Esophagus muscularis mucosa (tissue), 4 donors: ENCODE measurements around the gene DELE1. TPM values are rescaled to one million over a fixed set of nuclear protein-coding genes. Genes with fewer than 3 reads are reported as not detected.

ENCODE experiments used
- DNase-seq: peaks from one replicate; pipeline ENCODE4 v3.0.0-alpha.2; 2017; ENCODE audit errors: extremely low spot score
- H3K27ac ChIP-seq, 4 donors: fragments of 200-600 bp; sonication (generic); replicated peaks in 1 of 4; 1 replicate in 3 of 4; 2 replicates in 1 of 4; pipeline ENCODE4 v1.5.1; 2016 to 2019; ENCODE audit warnings: mild to moderate bottlenecking in 1 of 4
- H3K27me3 ChIP-seq, 4 donors: fragments of 200-600 bp; sonication (generic); one replicate each; pipeline versions ENCODE4 v1.5.1 to v1.6.0; 2016 to 2019
- H3K36me3 ChIP-seq, 4 donors: fragments of 200-600 bp; sonication (generic); one replicate each; pipeline ENCODE4 v1.5.1; 2016 to 2019
- H3K4me1 ChIP-seq, 4 donors: fragments of 200-600 bp; sonication (generic); one replicate each; pipeline ENCODE4 v1.5.1; 2016 to 2019
- H3K4me3 ChIP-seq, 4 donors: fragments of 200-600 bp; sonication (generic); 1 replicate in 2 of 4; 2 replicates in 2 of 4; pipeline ENCODE4 v1.5.1; 2016 to 2019; ENCODE audit warnings: mild to moderate bottlenecking in 4 of 4, moderate library complexity in 1 of 4
- H3K9me3 ChIP-seq, 4 donors: fragments of 200-600 bp; sonication (generic); 1 replicate in 3 of 4; 2 replicates in 1 of 4; pipeline ENCODE4 v1.5.1; 2016 to 2019
- EP300 ChIP-seq: sonication (generic); formaldehyde crosslinking; IDR thresholded peaks from one replicate; pipeline ENCODE4 v1.6.1; 2017; ENCODE audit warnings: antibody characterized with exemption
- POLR2A ChIP-seq: fragments of 450-650 bp; IDR thresholded peaks from one replicate; pipeline ENCODE4 v1.6.1; 2017; ENCODE audit warnings: antibody characterized with exemption, moderate library complexity, mild to moderate bottlenecking, low read depth
- POLR2AphosphoS5 ChIP-seq, 2 donors: sonication (generic); formaldehyde crosslinking; IDR thresholded peaks; one replicate each; pipeline ENCODE4 v1.6.1; 2017; ENCODE audit warnings: antibody characterized with exemption in 2 of 2
- WGBS: methylation state at CpG from one replicate; pipeline ENCODE4 v1.1.5; 2018; 5-methylcytosine and 5-hydroxymethylcytosine counted together
- intact Hi-C: fragments of 100-400 bp; cut with DNase I; formaldehyde crosslinking; loops from one replicate; pipeline ENCODE4 v1.15.1; 2023
- total RNA-seq, 4 donors: library from RNA; depleted of rRNA; stranded (reverse); fragments of >200 nt; gene quantifications; one replicate each; pipeline versions ENCODE4 v1.1.0 to v1.2.1, GENCODE V29; 2016
- TF ChIP-seq, protein P1 (sequence below), 3 experiments: fragments of 200-600 bp in 2 of 3; fragments of 450-650 bp in 1 of 3; sonication (generic) in 2 of 3; IDR thresholded peaks; one replicate each; pipeline ENCODE4 v1.5.1; 2017 to 2019; ENCODE audit warnings: antibody characterized with exemption in 3 of 3, mild to moderate bottlenecking in 2 of 3, moderate library complexity in 1 of 3

The DELE1 gene
- total RNA-seq, 4 donors from 2014 or later = 44.4 to 75.8 (median 49.6) TPM

DNA sequence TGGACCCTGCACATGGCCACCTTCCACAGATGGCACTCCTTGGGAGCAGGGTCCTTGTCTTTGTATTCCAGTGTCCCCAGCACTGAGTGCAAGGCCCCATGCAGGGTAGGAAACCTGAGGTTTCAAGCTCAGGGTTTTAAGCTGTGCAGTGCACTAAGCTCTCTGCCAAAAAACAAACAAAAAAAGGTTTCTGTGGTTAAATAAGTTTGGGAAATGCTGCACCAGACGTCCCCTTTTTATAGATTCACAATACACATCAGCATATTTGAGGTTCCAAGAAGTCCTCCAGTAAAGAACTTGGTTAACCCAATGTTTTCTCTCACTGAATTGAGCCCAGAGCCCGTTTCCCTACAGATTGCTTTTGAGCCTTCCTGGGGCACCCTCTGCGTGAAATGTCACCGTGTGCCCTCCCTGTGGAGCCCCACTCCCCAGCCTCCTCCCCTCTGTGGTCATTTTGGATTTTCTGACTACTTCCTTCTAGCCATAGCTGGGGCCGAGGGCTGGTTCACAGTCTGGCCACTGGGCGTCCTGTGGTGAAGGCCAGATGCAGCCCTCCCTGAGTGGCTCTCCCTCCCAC lies 17.1 kb downstream of the DELE1 start:
- H3K27ac ChIP-seq = peak overlapping the region in 3 of 4 donors; percentile 22 to 53 (median 52)
- 51% methylated on average over 4 of the region's 6 CpGs for WGBS
- no peaks in the 10 kb centered on the region for H3K9me3 ChIP-seq
- H3K36me3 ChIP-seq = peaks cover 27 to 61% (median 45%) of the 10 kb centered on the region in 4 donors
- H3K4me3 ChIP-seq = no peak overlapping the region
- intact Hi-C loops = no loop called here
- no peaks in the 10 kb centered on the region for H3K27me3 ChIP-seq
- no peak for DNase-seq
- TF ChIP-seq POLR2AphosphoS5 (IDR thresholded peaks at IDR 0.05) = no peak
- TF ChIP-seq POLR2A = no peak
- TF ChIP-seq EP300 = no peak
- TF ChIP-seq, protein P1, sequence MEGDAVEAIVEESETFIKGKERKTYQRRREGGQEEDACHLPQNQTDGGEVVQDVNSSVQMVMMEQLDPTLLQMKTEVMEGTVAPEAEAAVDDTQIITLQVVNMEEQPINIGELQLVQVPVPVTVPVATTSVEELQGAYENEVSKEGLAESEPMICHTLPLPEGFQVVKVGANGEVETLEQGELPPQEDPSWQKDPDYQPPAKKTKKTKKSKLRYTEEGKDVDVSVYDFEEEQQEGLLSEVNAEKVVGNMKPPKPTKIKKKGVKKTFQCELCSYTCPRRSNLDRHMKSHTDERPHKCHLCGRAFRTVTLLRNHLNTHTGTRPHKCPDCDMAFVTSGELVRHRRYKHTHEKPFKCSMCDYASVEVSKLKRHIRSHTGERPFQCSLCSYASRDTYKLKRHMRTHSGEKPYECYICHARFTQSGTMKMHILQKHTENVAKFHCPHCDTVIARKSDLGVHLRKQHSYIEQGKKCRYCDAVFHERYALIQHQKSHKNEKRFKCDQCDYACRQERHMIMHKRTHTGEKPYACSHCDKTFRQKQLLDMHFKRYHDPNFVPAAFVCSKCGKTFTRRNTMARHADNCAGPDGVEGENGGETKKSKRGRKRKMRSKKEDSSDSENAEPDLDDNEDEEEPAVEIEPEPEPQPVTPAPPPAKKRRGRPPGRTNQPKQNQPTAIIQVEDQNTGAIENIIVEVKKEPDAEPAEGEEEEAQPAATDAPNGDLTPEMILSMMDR (IDR thresholded peaks at IDR 0.05) = no peak
- peaks cover 22 to 27% (median 25%) of the 10 kb centered on the region in 4 donors for H3K4me1 ChIP-seq

DNA sequence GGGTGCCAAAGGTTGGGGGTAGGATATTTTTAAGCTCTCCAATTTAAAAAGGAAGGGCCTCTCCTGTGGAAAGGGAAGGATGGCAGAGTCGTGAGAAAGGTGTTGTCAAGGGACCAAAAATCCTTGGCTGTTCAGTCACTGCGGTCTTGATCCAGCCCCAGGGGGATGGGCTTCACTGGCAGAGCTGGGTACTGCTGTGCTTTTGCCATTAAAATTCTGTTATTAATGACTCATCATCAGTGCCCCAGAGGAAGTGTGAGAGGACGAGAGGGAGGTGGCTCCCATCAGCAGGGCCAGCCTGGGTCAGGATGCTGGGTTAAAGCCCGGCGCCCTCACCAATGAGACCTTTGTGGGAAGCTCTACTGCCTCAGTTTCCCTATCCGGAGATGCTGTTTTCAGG lies 17.6 kb downstream of the DELE1 start:
- DNase-seq = no peak
- Histone ChIP-seq H3K4me3 (no peak overlapping the region), H3K27me3 (no peaks in the 10 kb centered on the region), H3K9me3 (no peaks in the 10 kb centered on the region), H3K4me1 (peaks cover 23 to 32% (median 30%) of the 10 kb centered on the region in 4 donors), H3K27ac (peak overlapping the region in 3 of 4 donors; percentile 22 to 53 (median 52)), H3K36me3 (peaks cover 24 to 56% (median 40%) of the 10 kb centered on the region in 4 donors)
- intact Hi-C loops = no loop called here
- TF ChIP-seq POLR2A = no peak
- WGBS = 73% methylated on average over 6 of the region's 6 CpGs

DNA sequence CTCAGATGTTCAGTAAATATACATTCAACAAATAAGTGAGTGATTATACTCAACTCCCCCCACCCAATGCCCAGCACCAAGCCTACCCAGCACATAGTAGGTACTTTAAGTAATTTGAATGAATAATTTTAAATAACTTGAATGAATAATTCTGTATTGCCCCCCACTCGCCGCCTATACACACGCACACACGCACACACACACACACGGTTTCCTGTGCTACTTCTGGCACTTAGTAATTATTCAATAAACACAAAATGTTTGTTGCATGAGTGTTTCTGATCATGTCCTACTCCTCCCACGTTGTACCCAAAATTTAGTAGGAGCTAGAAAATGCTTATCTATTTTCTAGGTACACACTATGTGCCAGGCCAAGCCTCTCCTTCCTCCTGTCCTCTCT lies 18.1 kb downstream of the DELE1 start:
- TF ChIP-seq POLR2AphosphoS5 (IDR thresholded peaks at IDR 0.05) (no peak), EP300 (no peak), POLR2A (no peak)
- TF ChIP-seq, protein P1 (IDR thresholded peaks at IDR 0.05) = no peak
- intact Hi-C loops = no loop called here

DNA sequence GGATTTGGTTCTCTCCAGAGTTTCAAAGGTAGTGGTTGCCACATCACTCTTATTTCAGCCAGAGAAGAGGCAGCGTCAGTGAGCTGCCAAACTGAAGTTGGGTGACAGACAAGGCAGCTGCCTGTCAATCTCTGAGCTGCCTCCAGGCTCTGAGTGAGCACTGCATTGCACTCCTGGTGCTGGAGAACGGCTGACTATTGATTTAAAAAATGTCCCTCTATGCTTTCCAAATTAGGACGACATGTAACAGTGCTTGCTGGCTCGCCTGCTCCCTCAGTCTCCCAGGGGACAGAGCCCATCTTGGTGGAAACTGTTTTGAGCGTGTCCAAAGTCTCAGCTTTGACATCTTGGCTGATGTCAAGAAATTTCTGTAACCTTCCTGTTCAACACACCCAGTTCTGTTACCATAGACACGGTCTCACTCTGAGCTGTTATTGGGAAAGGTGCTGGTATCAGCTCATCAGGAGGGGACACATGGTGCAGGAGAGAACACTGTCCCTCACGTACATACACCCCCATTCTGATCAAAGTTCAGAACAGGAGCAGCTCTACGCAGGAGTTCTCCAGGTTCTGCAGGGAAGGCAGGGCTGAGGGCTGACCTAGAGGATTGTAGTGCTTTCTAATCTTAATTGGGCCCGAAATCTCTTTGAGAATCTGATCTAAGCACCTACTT lies 18.6 kb downstream of the DELE1 start:
- peak overlapping the region in 2 of 4 donors; percentile 7 to 22 for H3K27ac ChIP-seq
- no peak overlapping the region for H3K4me3 ChIP-seq
- WGBS = 63% methylated on average over 9 of the region's 9 CpGs
- DNase-seq = no peak
- no peaks in the 10 kb centered on the region for H3K9me3 ChIP-seq
- no peaks in the 10 kb centered on the region for H3K27me3 ChIP-seq
- peaks cover 23 to 36% (median 34%) of the 10 kb centered on the region in 4 donors for H3K4me1 ChIP-seq
- H3K36me3 ChIP-seq = peaks cover 13 to 50% (median 30%) of the 10 kb centered on the region in 4 donors
- TF ChIP-seq POLR2AphosphoS5 (IDR thresholded peaks at IDR 0.05) = no peak
- TF ChIP-seq POLR2A = no peak
- TF ChIP-seq, protein P1 (IDR thresholded peaks at IDR 0.05) = no peak
- TF ChIP-seq EP300 = no peak
- intact Hi-C loops = no loop called here

More for the DNA sequence above, 18.1 kb downstream of the DELE1 start:
- Histone ChIP-seq H3K36me3 (peaks cover 19 to 55% (median 35%) of the 10 kb centered on the region in 4 donors), H3K27ac (peak overlapping the region in 2 of 4 donors; percentile 22 to 53), H3K9me3 (no peaks in the 10 kb centered on the region), H3K4me1 (peaks cover 23 to 36% (median 34%) of the 10 kb centered on the region in 4 donors), H3K27me3 (no peaks in the 10 kb centered on the region), H3K4me3 (no peak overlapping the region)
- DNase-seq = no peak
- 83% methylated on average over 6 of the region's 6 CpGs for WGBS

DNA sequence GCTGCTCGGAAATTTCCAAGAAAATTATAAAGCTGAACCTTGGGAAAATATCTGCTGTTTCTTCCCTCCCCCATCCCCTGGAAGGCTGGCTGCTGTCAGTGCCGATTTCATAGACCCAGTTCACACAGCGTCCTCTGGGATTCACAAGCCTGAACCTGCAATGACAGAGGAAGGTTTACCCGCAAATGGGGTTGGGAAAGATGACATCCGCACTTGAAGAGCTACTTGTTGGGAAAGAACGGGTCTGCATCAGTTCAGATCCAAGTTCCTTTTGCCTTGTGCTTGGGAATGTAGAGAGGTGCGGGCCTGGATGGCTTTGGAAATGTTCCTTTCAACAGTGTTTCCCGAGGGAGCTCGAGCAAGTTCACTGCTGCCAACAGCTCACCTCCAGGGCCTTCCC lies 20.4 kb downstream of the DELE1 start:
- intact Hi-C loops = no loop called here
- 86% methylated on average over 9 of the region's 9 CpGs for WGBS
- no peak for DNase-seq
- Histone ChIP-seq H3K4me3 (no peak overlapping the region), H3K4me1 (peaks cover 23 to 40% (median 35%) of the 10 kb centered on the region in 4 donors), H3K27me3 (no peaks in the 10 kb centered on the region), H3K36me3 (peaks cover 0 to 40% (median 14%) of the 10 kb centered on the region in 4 donors), H3K9me3 (no peaks in the 10 kb centered on the region), H3K27ac (no peak overlapping the region)
- TF ChIP-seq POLR2A = no peak
- TF ChIP-seq EP300 = no peak
- no peak for TF ChIP-seq POLR2AphosphoS5 (IDR thresholded peaks at IDR 0.05)
- TF ChIP-seq, protein P1 (IDR thresholded peaks at IDR 0.05) = no peak
